PC-9 (cell line): ENCODE measurements around the gene CCDC174.

ENCODE experiments used
- EZH2 ChIP-seq: fragments of 200-600 bp; sonication (generic); IDR thresholded peaks from 2 replicates; pipeline ENCODE4 v1.8.0; 2017; ENCODE audit warnings: antibody characterized with exemption, low read depth
- TF ChIP-seq, protein P1 (sequence below): fragments of 200-600 bp; sonication (generic); conservative IDR thresholded peaks from 2 replicates; pipeline ENCODE4 v1.6.1; 2017; ENCODE audit warnings: mixed run types, antibody characterized with exemption, mild to moderate bottlenecking, moderate library complexity

DNA sequence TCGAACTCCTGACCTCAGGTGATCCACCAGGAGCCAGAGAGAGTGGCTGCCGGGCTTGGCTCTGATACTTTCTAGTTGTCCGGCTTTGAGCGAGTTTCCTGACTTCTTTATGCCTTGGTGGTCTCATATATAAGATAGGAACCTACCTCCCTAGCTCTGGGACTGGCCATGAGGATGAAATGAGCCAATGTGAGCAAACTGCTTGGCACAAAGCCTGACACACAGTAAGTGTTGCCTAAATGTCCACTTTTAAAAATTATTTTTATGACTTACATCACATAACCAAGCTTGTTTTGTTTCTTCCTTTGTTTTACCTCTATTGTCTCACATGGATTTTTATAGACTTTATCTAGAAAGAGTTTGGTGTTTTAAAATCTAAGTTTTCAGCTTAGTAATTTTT lies 42.1 kb upstream of the CCDC174 start:
- TF ChIP-seq, protein P1, sequence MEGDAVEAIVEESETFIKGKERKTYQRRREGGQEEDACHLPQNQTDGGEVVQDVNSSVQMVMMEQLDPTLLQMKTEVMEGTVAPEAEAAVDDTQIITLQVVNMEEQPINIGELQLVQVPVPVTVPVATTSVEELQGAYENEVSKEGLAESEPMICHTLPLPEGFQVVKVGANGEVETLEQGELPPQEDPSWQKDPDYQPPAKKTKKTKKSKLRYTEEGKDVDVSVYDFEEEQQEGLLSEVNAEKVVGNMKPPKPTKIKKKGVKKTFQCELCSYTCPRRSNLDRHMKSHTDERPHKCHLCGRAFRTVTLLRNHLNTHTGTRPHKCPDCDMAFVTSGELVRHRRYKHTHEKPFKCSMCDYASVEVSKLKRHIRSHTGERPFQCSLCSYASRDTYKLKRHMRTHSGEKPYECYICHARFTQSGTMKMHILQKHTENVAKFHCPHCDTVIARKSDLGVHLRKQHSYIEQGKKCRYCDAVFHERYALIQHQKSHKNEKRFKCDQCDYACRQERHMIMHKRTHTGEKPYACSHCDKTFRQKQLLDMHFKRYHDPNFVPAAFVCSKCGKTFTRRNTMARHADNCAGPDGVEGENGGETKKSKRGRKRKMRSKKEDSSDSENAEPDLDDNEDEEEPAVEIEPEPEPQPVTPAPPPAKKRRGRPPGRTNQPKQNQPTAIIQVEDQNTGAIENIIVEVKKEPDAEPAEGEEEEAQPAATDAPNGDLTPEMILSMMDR: no peak
- no peak for TF ChIP-seq EZH2
